Measurements from ENCODE around the gene OGDH.
A peak's percentile ranks its signal among the peaks of the same experiment; 100 is the strongest.

The OGDH gene

GRCh38 chr7:44754802-44755697, 148.6 kb downstream of the OGDH start:
- Mint-ChIP-seq H3K4me3 (no peak overlapping the region), H3K27ac (peak overlapping the region; percentile 86)

GRCh38 chr7:44755698-44756627, 149.5 kb downstream of the OGDH start:
- Mint-ChIP-seq H3K4me1 (peaks cover 24 to 53% of the 10 kb centered on the region in 2 donors), H3K27me3 (no peaks in the 10 kb centered on the region), H3K9me3 (peaks cover 0 to 2% of the 10 kb centered on the region in 2 donors), H3K36me3 (peaks cover 20 to 28% of the 10 kb centered on the region in 2 donors), H3K27ac (peak overlapping the region; percentile 86), H3K4me3 (no peak overlapping the region)
- DNase-seq (no peak), ATAC-seq (replicated peaks) (no peak)

More at GRCh38 chr7:44754802-44755697, 148.6 kb downstream of the OGDH start:
- no peak for DNase-seq
- no peaks in the 10 kb centered on the region for H3K27me3 Mint-ChIP-seq
- peaks cover 21 to 30% of the 10 kb centered on the region in 2 donors for H3K36me3 Mint-ChIP-seq
- peaks cover 0 to 2% of the 10 kb centered on the region in 2 donors for H3K9me3 Mint-ChIP-seq
- peaks cover 32 to 62% of the 10 kb centered on the region in 2 donors for H3K4me1 Mint-ChIP-seq
- ATAC-seq (replicated peaks), result no peak

- no peak overlapping the region for H3K4me3 Mint-ChIP-seq
- peaks cover 20 to 46% of the 10 kb centered on the region in 2 donors for H3K4me1 Mint-ChIP-seq
- ATAC-seq (replicated peaks), result no peak
- peaks cover 0 to 2% of the 10 kb centered on the region in 2 donors for H3K9me3 Mint-ChIP-seq
- peak overlapping the region; percentile 47 for H3K27ac Mint-ChIP-seq
- DNase-seq, result no peak
- peaks cover 20 to 27% of the 10 kb centered on the region in 2 donors for H3K36me3 Mint-ChIP-seq
- no peaks in the 10 kb centered on the region for H3K27me3 Mint-ChIP-seq
Observed at GRCh38 chr7:44756904-44757303, 150.5 kb downstream of the OGDH start.

- peaks cover 23 to 27% of the 10 kb centered on the region in 2 donors for H3K36me3 Mint-ChIP-seq
- DNase-seq, result no peak
- no peaks in the 10 kb centered on the region for H3K27me3 Mint-ChIP-seq
- peak overlapping the region; percentile 62 for H3K27ac Mint-ChIP-seq
- peaks cover 19 to 44% of the 10 kb centered on the region in 2 donors for H3K4me1 Mint-ChIP-seq
- H3K9me3 Mint-ChIP-seq, result peaks cover 0 to 1% of the 10 kb centered on the region in 2 donors
- H3K4me3 Mint-ChIP-seq, result no peak overlapping the region
- ATAC-seq (replicated peaks), result no peak
Observed at GRCh38 chr7:44757311-44757710, 150.9 kb downstream of the OGDH start.

- no peak overlapping the region for H3K4me3 Mint-ChIP-seq
- DNase-seq (no peak), ATAC-seq (replicated peaks) (no peak)
- H3K9me3 Mint-ChIP-seq, result no peaks in the 10 kb centered on the region
- peaks cover 15 to 39% of the 10 kb centered on the region in 2 donors for H3K4me1 Mint-ChIP-seq
- peaks cover 21 to 27% of the 10 kb centered on the region in 2 donors for H3K36me3 Mint-ChIP-seq
- peak overlapping the region; percentile 51 for H3K27ac Mint-ChIP-seq
- H3K27me3 Mint-ChIP-seq, result no peaks in the 10 kb centered on the region
Observed at GRCh38 chr7:44757739-44758138, 151.3 kb downstream of the OGDH start.

All from stimulated activated naive B cell treated with anti-CD40 and anti-IgM and Interleukin-4, amounts not matched to agents 10 μg/mL and 1 μg/mL and 100 μg/mL, for 72 hours (primary cell).